Measurements from ENCODE around the gene MVB12B. TPM values are rescaled to one million over a fixed set of nuclear protein-coding genes. Genes with fewer than 3 reads are reported as not detected.
A peak's percentile ranks its signal among the peaks of the same experiment; 100 is the strongest.

The MVB12B gene
- total RNA-seq, 2 experiments from 2014 or later: 33.5 to 34.1 TPM

GRCh38 chr9:126366366-126367011 lies 39.9 kb downstream of the MVB12B start:
- H3K36me3 Mint-ChIP-seq: peaks cover 35% of the 10 kb centered on the region
- no peak for ATAC-seq (ENCODE audit: low read depth)
- H3K27me3 Mint-ChIP-seq: no peaks in the 10 kb centered on the region
- H3K4me1 Mint-ChIP-seq: peaks cover 7% of the 10 kb centered on the region
- POLR2A ChIA-PET: no interaction called here
- no peak for DNase-seq
- no peak overlapping the region for H3K27ac Mint-ChIP-seq
- H3K4me3 Mint-ChIP-seq: no peak overlapping the region
- H3K9me3 Mint-ChIP-seq: peaks cover 9% of the 10 kb centered on the region

GRCh38 chr9:126367139-126367538 lies 40.5 kb downstream of the MVB12B start:
- Mint-ChIP-seq H3K36me3 (peaks cover 35% of the 10 kb centered on the region), H3K9me3 (peaks cover 7% of the 10 kb centered on the region), H3K27me3 (no peaks in the 10 kb centered on the region), H3K27ac (no peak overlapping the region), H3K4me1 (peaks cover 11% of the 10 kb centered on the region), H3K4me3 (no peak overlapping the region)
- DNase-seq: no peak
- POLR2A ChIA-PET: no interaction called here
- no peak for ATAC-seq (ENCODE audit: low read depth)

- H3K27ac Mint-ChIP-seq: no peak overlapping the region
- H3K27me3 Mint-ChIP-seq: no peaks in the 10 kb centered on the region
- no peak for DNase-seq
- peaks cover 14% of the 10 kb centered on the region for H3K4me1 Mint-ChIP-seq
- peaks cover 35% of the 10 kb centered on the region for H3K36me3 Mint-ChIP-seq
- peaks cover 5% of the 10 kb centered on the region for H3K9me3 Mint-ChIP-seq
- ATAC-seq (ENCODE audit: low read depth): no peak
- POLR2A ChIA-PET: no interaction called here
- no peak overlapping the region for H3K4me3 Mint-ChIP-seq
These were observed 41.0 kb downstream of the MVB12B start for GRCh38 chr9:126367616-126368015.

- Mint-ChIP-seq H3K4me3 (no peak overlapping the region), H3K27me3 (no peaks in the 10 kb centered on the region), H3K36me3 (peaks cover 38% of the 10 kb centered on the region), H3K27ac (no peak overlapping the region), H3K9me3 (peaks cover 5% of the 10 kb centered on the region), H3K4me1 (peaks cover 16% of the 10 kb centered on the region)
- POLR2A ChIA-PET: no interaction called here
- no peak for ATAC-seq (ENCODE audit: low read depth)
- DNase-seq: no peak
These were observed 41.4 kb downstream of the MVB12B start for GRCh38 chr9:126368020-126368419.

GRCh38 chr9:126371007-126371870 lies 44.6 kb downstream of the MVB12B start:
- Mint-ChIP-seq H3K4me3 (no peak overlapping the region), H3K9me3 (no peaks in the 10 kb centered on the region), H3K36me3 (peaks cover 22% of the 10 kb centered on the region), H3K27me3 (no peaks in the 10 kb centered on the region), H3K27ac (no peak overlapping the region), H3K4me1 (peaks cover 28% of the 10 kb centered on the region)
- DNase-seq (no peak), ATAC-seq (ENCODE audit: low read depth) (no peak)
- POLR2A ChIA-PET: no interaction called here

- POLR2A ChIA-PET: no interaction called here
- Mint-ChIP-seq H3K36me3 (peaks cover 18% of the 10 kb centered on the region), H3K4me3 (no peak overlapping the region), H3K4me1 (peaks cover 28% of the 10 kb centered on the region), H3K27me3 (no peaks in the 10 kb centered on the region), H3K27ac (peak overlapping the region; percentile 25), H3K9me3 (no peaks in the 10 kb centered on the region)
- ATAC-seq (ENCODE audit: low read depth) (no peak), DNase-seq (no peak)
These were observed 46.1 kb downstream of the MVB12B start for GRCh38 chr9:126372716-126373115.

GRCh38 chr9:126373241-126373640 lies 46.6 kb downstream of the MVB12B start:
- no peak for DNase-seq
- Mint-ChIP-seq H3K27me3 (no peaks in the 10 kb centered on the region), H3K9me3 (no peaks in the 10 kb centered on the region), H3K4me1 (peaks cover 28% of the 10 kb centered on the region), H3K36me3 (peaks cover 18% of the 10 kb centered on the region), H3K4me3 (no peak overlapping the region), H3K27ac (no peak overlapping the region)
- no peak for ATAC-seq (ENCODE audit: low read depth)
- POLR2A ChIA-PET: no interaction called here

GRCh38 chr9:126374366-126374781 lies 47.7 kb downstream of the MVB12B start:
- no peaks in the 10 kb centered on the region for H3K27me3 Mint-ChIP-seq
- POLR2A ChIA-PET: no interaction called here
- no peaks in the 10 kb centered on the region for H3K9me3 Mint-ChIP-seq
- H3K36me3 Mint-ChIP-seq: peaks cover 18% of the 10 kb centered on the region
- H3K4me3 Mint-ChIP-seq: no peak overlapping the region
- peaks cover 28% of the 10 kb centered on the region for H3K4me1 Mint-ChIP-seq
- ATAC-seq (ENCODE audit: low read depth) (no peak), DNase-seq (no peak)
- H3K27ac Mint-ChIP-seq: no peak overlapping the region

- H3K27ac Mint-ChIP-seq: peak overlapping the region; percentile 73
- DNase-seq: no peak
- H3K9me3 Mint-ChIP-seq: no peaks in the 10 kb centered on the region
- POLR2A ChIA-PET: no interaction called here
- peaks cover 15% of the 10 kb centered on the region for H3K36me3 Mint-ChIP-seq
- no peaks in the 10 kb centered on the region for H3K27me3 Mint-ChIP-seq
- peaks cover 28% of the 10 kb centered on the region for H3K4me1 Mint-ChIP-seq
- ATAC-seq (ENCODE audit: low read depth): peak; percentile 82
- peak overlapping the region; percentile 77 for H3K4me3 Mint-ChIP-seq
These were observed 48.8 kb downstream of the MVB12B start for GRCh38 chr9:126375386-126375785.

GRCh38 chr9:126376311-126377175 lies 49.9 kb downstream of the MVB12B start:
- Mint-ChIP-seq H3K9me3 (no peaks in the 10 kb centered on the region), H3K4me3 (peak overlapping the region; percentile 77), H3K36me3 (peaks cover 11% of the 10 kb centered on the region), H3K27me3 (no peaks in the 10 kb centered on the region), H3K27ac (peak overlapping the region; percentile 54), H3K4me1 (peaks cover 28% of the 10 kb centered on the region)
- DNase-seq (no peak), ATAC-seq (ENCODE audit: low read depth) (no peak)
- POLR2A ChIA-PET: interaction anchor here (0.6 kb wide), 1 partner anchor 40 kb away, joined by 3 read pairs; no protein-coding TSS in a partner anchor

- H3K27ac Mint-ChIP-seq: peak overlapping the region; percentile 54
- H3K9me3 Mint-ChIP-seq: no peaks in the 10 kb centered on the region
- POLR2A ChIA-PET: interaction anchor here (0.6 kb wide), 1 partner anchor 41 kb away, joined by 3 read pairs; no protein-coding TSS in a partner anchor
- peaks cover 24% of the 10 kb centered on the region for H3K4me1 Mint-ChIP-seq
- no peak for ATAC-seq (ENCODE audit: low read depth)
- DNase-seq: no peak
- peaks cover 8% of the 10 kb centered on the region for H3K36me3 Mint-ChIP-seq
- no peaks in the 10 kb centered on the region for H3K27me3 Mint-ChIP-seq
- no peak overlapping the region for H3K4me3 Mint-ChIP-seq
These were observed 50.5 kb downstream of the MVB12B start for GRCh38 chr9:126377176-126377509.

GRCh38 chr9:126377536-126377935 lies 50.9 kb downstream of the MVB12B start:
- peaks cover 21% of the 10 kb centered on the region for H3K4me1 Mint-ChIP-seq
- DNase-seq: no peak
- no peak for ATAC-seq (ENCODE audit: low read depth)
- POLR2A ChIA-PET: no interaction called here
- H3K9me3 Mint-ChIP-seq: no peaks in the 10 kb centered on the region
- H3K27ac Mint-ChIP-seq: no peak overlapping the region
- no peaks in the 10 kb centered on the region for H3K27me3 Mint-ChIP-seq
- peaks cover 6% of the 10 kb centered on the region for H3K36me3 Mint-ChIP-seq
- H3K4me3 Mint-ChIP-seq: no peak overlapping the region

GRCh38 chr9:126378761-126379160 lies 52.1 kb downstream of the MVB12B start:
- Mint-ChIP-seq H3K36me3 (peaks cover 6% of the 10 kb centered on the region), H3K27me3 (no peaks in the 10 kb centered on the region), H3K27ac (no peak overlapping the region), H3K4me1 (peaks cover 22% of the 10 kb centered on the region), H3K4me3 (no peak overlapping the region), H3K9me3 (no peaks in the 10 kb centered on the region)
- POLR2A ChIA-PET: no interaction called here
- ATAC-seq (ENCODE audit: low read depth): no peak
- no peak for DNase-seq

Measured in activated naive CD8-positive, alpha-beta T cell treated with anti-CD3 and anti-CD28 coated beads, Interleukin-2, amount 10 ng/mL, durations not matched to agents 7 days and 5 days (primary cell).